GM23248 (cell line): ENCODE data around the gene TSPAN1. TPM values are rescaled to one million over a fixed set of nuclear protein-coding genes. Genes with fewer than 3 reads are reported as not detected.

ENCODE experiments used
- DNase-seq: peaks from one replicate; pipeline ENCODE4 v3.0.0-alpha.2; 2015
- H2AFZ ChIP-seq: fragments of 200-600 bp; sonication (generic); 2 replicates; pipeline ENCODE4 v1.6.1; 2016; ENCODE audit warnings: antibody characterized with exemption
- H3F3A ChIP-seq: fragments of 200-600 bp; sonication (generic); 2 replicates; pipeline ENCODE4 v1.6.1; 2016; ENCODE audit warnings: mild to moderate bottlenecking, antibody characterized with exemption, mixed run types; ENCODE audit not compliant: insufficient read depth
- H3K27ac ChIP-seq: fragments of 200-600 bp; sonication (generic); 2 replicates; pipeline ENCODE4 v1.5.1; 2016; ENCODE audit warnings: mild to moderate bottlenecking
- H3K27me3 ChIP-seq: fragments of 200-600 bp; sonication (generic); replicated peaks from 2 replicates; pipeline ENCODE4 v1.6.1; 2016; ENCODE audit warnings: mild to moderate bottlenecking; ENCODE audit not compliant: insufficient read depth
- H3K36me3 ChIP-seq: fragments of 200-600 bp; sonication (generic); 2 replicates; pipeline ENCODE4 v1.6.1; 2016; ENCODE audit warnings: low read depth, mild to moderate bottlenecking
- H3K4me1 ChIP-seq: fragments of 200-600 bp; sonication (generic); 2 replicates; pipeline ENCODE4 v1.6.1; 2016; ENCODE audit warnings: mild to moderate bottlenecking; ENCODE audit not compliant: insufficient read depth
- H3K4me2 ChIP-seq: fragments of 200-600 bp; sonication (generic); one replicate; pipeline ENCODE4 v1.6.1; 2016; ENCODE audit warnings: mild to moderate bottlenecking; ENCODE audit not compliant: unreplicated experiment
- H3K4me3 ChIP-seq: fragments of 200-600 bp; sonication (generic); 2 replicates; pipeline ENCODE4 v1.5.1; 2016; ENCODE audit warnings: mild to moderate bottlenecking
- H3K79me2 ChIP-seq: fragments of 200-600 bp; sonication (generic); 2 replicates; pipeline ENCODE4 v1.6.1; 2016; ENCODE audit warnings: mild to moderate bottlenecking; ENCODE audit not compliant: insufficient read depth
- H3K9ac ChIP-seq: fragments of 200-600 bp; sonication (generic); 2 replicates; pipeline ENCODE4 v1.6.1; 2016; ENCODE audit warnings: mild to moderate bottlenecking
- H3K9me2 ChIP-seq: fragments of 200-600 bp; sonication (generic); 2 replicates; pipeline ENCODE4 v1.6.1; 2016; ENCODE audit warnings: mixed run types, mild to moderate bottlenecking, moderate library complexity; ENCODE audit not compliant: insufficient read depth
- H3K9me3 ChIP-seq: fragments of 200-600 bp; sonication (generic); one replicate; pipeline ENCODE4 v1.6.1; 2017; ENCODE audit warnings: low read depth
- H4K20me1 ChIP-seq: fragments of 200-600 bp; sonication (generic); 2 replicates; pipeline ENCODE4 v1.6.0; 2016; ENCODE audit not compliant: insufficient read depth
- EZH2 ChIP-seq: fragments of 200-600 bp; sonication (generic); IDR thresholded peaks from 2 replicates; pipeline ENCODE4 v1.6.1; 2018; ENCODE audit warnings: antibody characterized with exemption, mild to moderate bottlenecking; ENCODE audit not compliant: insufficient read depth, poor library complexity, severe bottlenecking
- EZH2phosphoT487 ChIP-seq: fragments of 200-600 bp; sonication (generic); IDR thresholded peaks from 2 replicates; pipeline ENCODE4 v1.6.1; 2018; ENCODE audit warnings: antibody characterized with exemption, moderate library complexity, mild to moderate bottlenecking, low read depth; ENCODE audit not compliant: insufficient read depth
- WGBS, 2 experiments: methylation state at CpG; one replicate each; pipeline ENCODE4 v1.1.6; 2015 to 2017; ENCODE audit warnings: low lambda C conversion rate in 2 of 2, low coverage in 1 of 2; ENCODE audit errors: missing lambda C conversion rate in 2 of 2; 5-methylcytosine and 5-hydroxymethylcytosine counted together
- in situ Hi-C: fragments of 300-500 bp; cut with MboI; formaldehyde crosslinking; loops from 2 replicates; pipeline ENCODE4 v1.15.0; 2020
- polyA plus RNA-seq: library from polyadenylated mRNA; unstranded; fragments of >200 nt; fragmentation: Nextera tagmentation; extraction: Ambion mirVana; gene quantifications from 2 replicates; pipeline ENCODE4 v1.2.1, GENCODE V29; 2016
- total RNA-seq: library from RNA; depleted of rRNA; stranded (reverse); fragments of >200 nt; shearing (Covaris generic); gene quantifications from 2 replicates; pipeline ENCODE4 v1.2.3, GENCODE V29; 2014

The TSPAN1 gene
- total and polyA plus RNA-seq, 2 experiments from 2014 or later = 0.70 TPM; not detected in 1

GRCh38 chr1:46181343-46182260 is 6.7 kb downstream of the TSPAN1 start:
- no peak overlapping the region for H3K9ac ChIP-seq
- H4K20me1 ChIP-seq = no peaks in the 10 kb centered on the region
- H3K36me3 ChIP-seq = no peaks in the 10 kb centered on the region
- peaks cover 14% of the 10 kb centered on the region for H3F3A ChIP-seq
- H3K79me2 ChIP-seq = no peaks in the 10 kb centered on the region
- H2AFZ ChIP-seq = no peak overlapping the region
- peak overlapping the region; percentile 6 for H3K4me2 ChIP-seq
- H3K9me3 ChIP-seq = no peaks in the 10 kb centered on the region
- H3K4me1 ChIP-seq = peaks cover 28% of the 10 kb centered on the region
- no peaks in the 10 kb centered on the region for H3K9me2 ChIP-seq
- TF ChIP-seq EZH2phosphoT487 = no peak
- no peak for TF ChIP-seq EZH2
- no peaks in the 10 kb centered on the region for H3K27me3 ChIP-seq
- 75 to 81% methylated on average over 10 of the region's 10 CpGs for WGBS, 2 experiments
- no peak overlapping the region for H3K27ac ChIP-seq
- H3K4me3 ChIP-seq = no peak overlapping the region
- DNase-seq = peak; percentile 35
- in situ Hi-C loops = no loop called here

GRCh38 chr1:46183079-46183847 is 8.4 kb downstream of the TSPAN1 start:
- no peaks in the 10 kb centered on the region for H3K36me3 ChIP-seq
- DNase-seq = peak; percentile 99
- H3K9me2 ChIP-seq = no peaks in the 10 kb centered on the region
- no peaks in the 10 kb centered on the region for H3K27me3 ChIP-seq
- in situ Hi-C loops = no loop called here
- WGBS, 2 experiments = 47 to 49% methylated on average over 8 of the region's 8 CpGs
- no peaks in the 10 kb centered on the region for H3K9me3 ChIP-seq
- no peak overlapping the region for H3K4me3 ChIP-seq
- peak overlapping the region; percentile 10 for H2AFZ ChIP-seq
- H3K79me2 ChIP-seq = no peaks in the 10 kb centered on the region
- peak overlapping the region; percentile 76 for H3K9ac ChIP-seq
- H3K4me2 ChIP-seq = peak overlapping the region; percentile 31
- H4K20me1 ChIP-seq = no peaks in the 10 kb centered on the region
- peak overlapping the region; percentile 92 for H3K27ac ChIP-seq
- H3K4me1 ChIP-seq = peaks cover 28% of the 10 kb centered on the region
- no peak for TF ChIP-seq EZH2phosphoT487
- TF ChIP-seq EZH2 = no peak
- peaks cover 14% of the 10 kb centered on the region for H3F3A ChIP-seq

- Histone ChIP-seq H3F3A (peaks cover 14% of the 10 kb centered on the region), H3K9ac (peak overlapping the region; percentile 76), H4K20me1 (no peaks in the 10 kb centered on the region), H3K27me3 (no peaks in the 10 kb centered on the region), H3K36me3 (no peaks in the 10 kb centered on the region), H3K27ac (peak overlapping the region; percentile 92), H3K4me3 (no peak overlapping the region), H3K9me2 (no peaks in the 10 kb centered on the region), H3K4me2 (no peak overlapping the region), H2AFZ (peak overlapping the region; percentile 10; the same call in 1 of the 2 replicates), H3K9me3 (no peaks in the 10 kb centered on the region), H3K4me1 (peaks cover 28% of the 10 kb centered on the region), H3K79me2 (no peaks in the 10 kb centered on the region)
- TF ChIP-seq EZH2 (no peak), EZH2phosphoT487 (no peak)
- 79 to 85% methylated on average over 10 to 12 of the region's 12 CpGs for WGBS, 2 experiments
- peak; percentile 48 for DNase-seq
- in situ Hi-C loops = no loop called here
These were observed 9.2 kb downstream of the TSPAN1 start for GRCh38 chr1:46183926-46184557.
